NK-92 treated with Interleukin-12 subunit alpha and Interleukin-12 subunit beta, amount 100 ng/mL, for 24 hours (cell line): ENCODE measurements around the gene CCR9.
A peak's percentile ranks its signal among the peaks of the same experiment; 100 is the strongest.

Source experiments
- DNase-seq: peaks from one replicate; lab custom pipeline; 2025; lab: John Stamatoyannopoulos, UW

The CCR9 gene

GRCh38 chr3:45908761-45909160 is 22.4 kb downstream of the CCR9 start:
- DNase-seq: no peak

GRCh38 chr3:45909542-45909941 is 23.2 kb downstream of the CCR9 start:
- no peak for DNase-seq

GRCh38 chr3:45910892-45911291 is 24.5 kb downstream of the CCR9 start:
- no peak for DNase-seq

GRCh38 chr3:45911511-45912226 is 25.3 kb downstream of the CCR9 start:
- DNase-seq: no peak

GRCh38 chr3:45912435-45912834 is 26.1 kb downstream of the CCR9 start:
- no peak for DNase-seq

GRCh38 chr3:45914362-45915058 is 28.2 kb downstream of the CCR9 start:
- DNase-seq: no peak

GRCh38 chr3:45915059-45915439 is 28.7 kb downstream of the CCR9 start:
- DNase-seq: no peak

- peak; percentile 80 for DNase-seq
Observed at GRCh38 chr3:45915518-45916231, 29.3 kb downstream of the CCR9 start.

GRCh38 chr3:45917146-45917898 is 31.0 kb downstream of the CCR9 start:
- DNase-seq: no peak

GRCh38 chr3:45921158-45922038 is 35.1 kb downstream of the CCR9 start:
- no peak for DNase-seq

GRCh38 chr3:45922039-45922326 is 35.6 kb downstream of the CCR9 start:
- DNase-seq: no peak

GRCh38 chr3:45922950-45923590 is 36.7 kb downstream of the CCR9 start:
- no peak for DNase-seq

GRCh38 chr3:45923755-45924154 is 37.4 kb downstream of the CCR9 start:
- DNase-seq: no peak

GRCh38 chr3:45927881-45928280 is 41.5 kb downstream of the CCR9 start:
- DNase-seq: no peak

- DNase-seq: no peak
Observed at GRCh38 chr3:45929042-45929679, 42.8 kb downstream of the CCR9 start.

- DNase-seq: no peak
Observed at GRCh38 chr3:45931496-45931895, 45.2 kb downstream of the CCR9 start.

- DNase-seq: no peak
Observed at GRCh38 chr3:45932112-45932511, 45.8 kb downstream of the CCR9 start.

- DNase-seq: no peak
Observed at GRCh38 chr3:45933591-45933990, 47.2 kb downstream of the CCR9 start.

GRCh38 chr3:45936261-45936660 is 49.9 kb downstream of the CCR9 start:
- DNase-seq: no peak

GRCh38 chr3:45937206-45938042 is 51.1 kb downstream of the CCR9 start:
- DNase-seq: no peak
